ENCODE data around the gene CHRM4. TPM values are rescaled to one million over a fixed set of nuclear protein-coding genes. Genes with fewer than 3 reads are reported as not detected.

Gene CHRM4
- total and polyA plus RNA-seq, 2 of the 13 experiments (the other 11 are each of a cell fraction or from before 2014, with no cell fraction given), result 0.13 to 0.21 TPM

DNA sequence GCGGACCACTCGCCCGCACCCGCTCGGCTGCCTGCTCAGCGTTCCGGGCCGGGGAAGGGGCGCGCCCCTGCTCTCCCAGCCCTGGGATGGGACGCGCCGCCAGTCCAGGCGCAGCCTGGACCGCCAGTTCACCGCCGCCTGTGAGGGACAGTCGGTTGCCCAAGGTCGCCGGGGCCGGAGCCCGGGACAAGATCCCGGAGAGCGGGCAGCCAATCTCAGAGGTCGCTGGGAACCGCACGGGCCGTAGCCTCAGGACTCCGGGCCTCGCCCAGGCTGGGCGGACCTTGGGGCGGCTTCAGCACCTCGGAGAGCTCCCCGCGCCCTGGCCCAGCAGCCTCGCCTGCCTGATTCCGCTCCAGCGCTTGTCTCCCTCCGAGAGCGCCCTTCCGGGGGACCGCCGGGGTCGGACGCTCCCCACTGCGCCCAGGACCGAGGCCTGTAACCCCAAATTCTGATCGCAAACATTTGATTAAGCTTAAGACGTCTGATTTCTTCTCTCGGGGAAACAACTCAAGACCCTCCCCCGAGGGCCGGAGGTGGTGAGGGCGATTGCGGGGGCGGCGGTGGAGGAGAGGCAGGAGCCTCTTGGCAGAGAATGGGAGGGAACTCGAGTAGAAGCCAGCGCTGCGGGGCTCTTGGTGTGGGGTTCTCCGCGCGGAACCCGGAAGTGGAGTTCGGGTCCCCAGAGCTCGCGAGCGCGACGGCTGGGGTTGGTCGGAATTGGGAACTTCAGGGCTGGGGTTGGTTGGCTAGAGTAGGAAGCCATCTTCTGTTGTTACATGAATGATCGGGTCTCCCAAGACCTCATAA is 1.1 kb upstream of the CHRM4 start (continued):
- TF ChIP-seq ZFYVE20 (CRISPR knock-in tag; IDR thresholded peaks at IDR 0.05; ENCODE audit: borderline replicate concordance, low read depth) (peak; percentile 96), CBX1 (IDR thresholded peaks at IDR 0.05; ENCODE audit: low read depth) (no peak), SRSF4 (IDR thresholded peaks at IDR 0.05; ENCODE audit: low read depth, low read length, poor library complexity, severe bottlenecking) (no peak), ZNF460 (CRISPR knock-in tag; IDR thresholded peaks at IDR 0.05; ENCODE audit: borderline replicate concordance) (peak; percentile 31; the same call in 1 of the 2 replicates), NCOA5 (CRISPR knock-in tag; IDR thresholded peaks at IDR 0.05) (0 out of 2 replicates have a peak, but pooled peaks have one; percentile 43), ZNF792 (CRISPR knock-in tag; IDR thresholded peaks at IDR 0.05) (peak; percentile 97), NFRKB (IDR thresholded peaks at IDR 0.05) (no peak), ZNF724P (CRISPR knock-in tag; IDR thresholded peaks at IDR 0.05; ENCODE audit: borderline replicate concordance) (peak; percentile 95; the same call in 1 of the 2 replicates), SIX4 (CRISPR knock-in tag; IDR thresholded peaks at IDR 0.05) (peak; percentile 83), ELF4 (CRISPR knock-in tag; IDR thresholded peaks at IDR 0.05; ENCODE audit: borderline replicate concordance) (no peak), HNRNPLL (IDR thresholded peaks at IDR 0.05; ENCODE audit: low read depth, low read length, poor library complexity, severe bottlenecking) (no peak), RARG (CRISPR knock-in tag; IDR thresholded peaks at IDR 0.05; ENCODE audit: low read depth) (no peak), ETV6 (CRISPR knock-in tag; conservative IDR thresholded peaks at IDR 0.05) (peak; percentile 98)
- TF ChIP-seq, protein P1, sequence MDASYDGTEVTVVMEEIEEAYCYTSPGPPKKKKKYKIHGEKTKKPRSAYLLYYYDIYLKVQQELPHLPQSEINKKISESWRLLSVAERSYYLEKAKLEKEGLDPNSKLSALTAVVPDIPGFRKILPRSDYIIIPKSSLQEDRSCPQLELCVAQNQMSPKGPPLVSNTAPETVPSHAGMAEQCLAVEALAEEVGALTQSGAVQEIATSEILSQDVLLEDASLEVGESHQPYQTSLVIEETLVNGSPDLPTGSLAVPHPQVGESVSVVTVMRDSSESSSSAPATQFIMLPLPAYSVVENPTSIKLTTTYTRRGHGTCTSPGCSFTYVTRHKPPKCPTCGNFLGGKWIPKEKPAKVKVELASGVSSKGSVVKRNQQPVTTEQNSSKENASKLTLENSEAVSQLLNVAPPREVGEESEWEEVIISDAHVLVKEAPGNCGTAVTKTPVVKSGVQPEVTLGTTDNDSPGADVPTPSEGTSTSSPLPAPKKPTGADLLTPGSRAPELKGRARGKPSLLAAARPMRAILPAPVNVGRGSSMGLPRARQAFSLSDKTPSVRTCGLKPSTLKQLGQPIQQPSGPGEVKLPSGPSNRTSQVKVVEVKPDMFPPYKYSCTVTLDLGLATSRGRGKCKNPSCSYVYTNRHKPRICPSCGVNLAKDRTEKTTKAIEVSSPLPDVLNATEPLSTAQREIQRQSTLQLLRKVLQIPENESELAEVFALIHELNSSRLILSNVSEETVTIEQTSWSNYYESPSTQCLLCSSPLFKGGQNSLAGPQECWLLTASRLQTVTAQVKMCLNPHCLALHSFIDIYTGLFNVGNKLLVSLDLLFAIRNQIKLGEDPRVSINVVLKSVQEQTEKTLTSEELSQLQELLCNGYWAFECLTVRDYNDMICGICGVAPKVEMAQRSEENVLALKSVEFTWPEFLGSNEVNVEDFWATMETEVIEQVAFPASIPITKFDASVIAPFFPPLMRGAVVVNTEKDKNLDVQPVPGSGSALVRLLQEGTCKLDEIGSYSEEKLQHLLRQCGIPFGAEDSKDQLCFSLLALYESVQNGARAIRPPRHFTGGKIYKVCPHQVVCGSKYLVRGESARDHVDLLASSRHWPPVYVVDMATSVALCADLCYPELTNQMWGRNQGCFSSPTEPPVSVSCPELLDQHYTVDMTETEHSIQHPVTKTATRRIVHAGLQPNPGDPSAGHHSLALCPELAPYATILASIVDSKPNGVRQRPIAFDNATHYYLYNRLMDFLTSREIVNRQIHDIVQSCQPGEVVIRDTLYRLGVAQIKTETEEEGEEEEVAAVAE (CRISPR knock-in tag; IDR thresholded peaks at IDR 0.05; ENCODE audit: borderline replicate concordance), result peak; percentile 96
- TF ChIP-seq, protein P2, sequence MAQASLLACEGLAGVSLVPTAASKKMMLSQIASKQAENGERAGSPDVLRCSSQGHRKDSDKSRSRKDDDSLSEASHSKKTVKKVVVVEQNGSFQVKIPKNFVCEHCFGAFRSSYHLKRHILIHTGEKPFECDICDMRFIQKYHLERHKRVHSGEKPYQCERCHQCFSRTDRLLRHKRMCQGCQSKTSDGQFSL (CRISPR knock-in tag; IDR thresholded peaks at IDR 0.05), result peak; percentile 66; the same call in 1 of the 2 replicates
- TF ChIP-seq, protein P3, sequence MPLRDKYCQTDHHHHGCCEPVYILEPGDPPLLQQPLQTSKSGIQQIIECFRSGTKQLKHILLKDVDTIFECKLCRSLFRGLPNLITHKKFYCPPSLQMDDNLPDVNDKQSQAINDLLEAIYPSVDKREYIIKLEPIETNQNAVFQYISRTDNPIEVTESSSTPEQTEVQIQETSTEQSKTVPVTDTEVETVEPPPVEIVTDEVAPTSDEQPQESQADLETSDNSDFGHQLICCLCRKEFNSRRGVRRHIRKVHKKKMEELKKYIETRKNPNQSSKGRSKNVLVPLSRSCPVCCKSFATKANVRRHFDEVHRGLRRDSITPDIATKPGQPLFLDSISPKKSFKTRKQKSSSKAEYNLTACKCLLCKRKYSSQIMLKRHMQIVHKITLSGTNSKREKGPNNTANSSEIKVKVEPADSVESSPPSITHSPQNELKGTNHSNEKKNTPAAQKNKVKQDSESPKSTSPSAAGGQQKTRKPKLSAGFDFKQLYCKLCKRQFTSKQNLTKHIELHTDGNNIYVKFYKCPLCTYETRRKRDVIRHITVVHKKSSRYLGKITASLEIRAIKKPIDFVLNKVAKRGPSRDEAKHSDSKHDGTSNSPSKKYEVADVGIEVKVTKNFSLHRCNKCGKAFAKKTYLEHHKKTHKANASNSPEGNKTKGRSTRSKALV (CRISPR knock-in tag; IDR thresholded peaks at IDR 0.05), result peak; percentile 99
- TF ChIP-seq, protein P4, sequence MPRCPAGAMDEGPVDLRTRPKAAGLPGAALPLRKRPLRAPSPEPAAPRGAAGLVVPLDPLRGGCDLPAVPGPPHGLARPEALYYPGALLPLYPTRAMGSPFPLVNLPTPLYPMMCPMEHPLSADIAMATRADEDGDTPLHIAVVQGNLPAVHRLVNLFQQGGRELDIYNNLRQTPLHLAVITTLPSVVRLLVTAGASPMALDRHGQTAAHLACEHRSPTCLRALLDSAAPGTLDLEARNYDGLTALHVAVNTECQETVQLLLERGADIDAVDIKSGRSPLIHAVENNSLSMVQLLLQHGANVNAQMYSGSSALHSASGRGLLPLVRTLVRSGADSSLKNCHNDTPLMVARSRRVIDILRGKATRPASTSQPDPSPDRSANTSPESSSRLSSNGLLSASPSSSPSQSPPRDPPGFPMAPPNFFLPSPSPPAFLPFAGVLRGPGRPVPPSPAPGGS (CRISPR knock-in tag; IDR thresholded peaks at IDR 0.05), result peak; percentile 97
- TF ChIP-seq, protein P5, sequence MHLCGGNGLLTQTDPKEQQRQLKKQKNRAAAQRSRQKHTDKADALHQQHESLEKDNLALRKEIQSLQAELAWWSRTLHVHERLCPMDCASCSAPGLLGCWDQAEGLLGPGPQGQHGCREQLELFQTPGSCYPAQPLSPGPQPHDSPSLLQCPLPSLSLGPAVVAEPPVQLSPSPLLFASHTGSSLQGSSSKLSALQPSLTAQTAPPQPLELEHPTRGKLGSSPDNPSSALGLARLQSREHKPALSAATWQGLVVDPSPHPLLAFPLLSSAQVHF (CRISPR knock-in tag; IDR thresholded peaks at IDR 0.05), result peak; percentile 96
- TF ChIP-seq, protein P6, sequence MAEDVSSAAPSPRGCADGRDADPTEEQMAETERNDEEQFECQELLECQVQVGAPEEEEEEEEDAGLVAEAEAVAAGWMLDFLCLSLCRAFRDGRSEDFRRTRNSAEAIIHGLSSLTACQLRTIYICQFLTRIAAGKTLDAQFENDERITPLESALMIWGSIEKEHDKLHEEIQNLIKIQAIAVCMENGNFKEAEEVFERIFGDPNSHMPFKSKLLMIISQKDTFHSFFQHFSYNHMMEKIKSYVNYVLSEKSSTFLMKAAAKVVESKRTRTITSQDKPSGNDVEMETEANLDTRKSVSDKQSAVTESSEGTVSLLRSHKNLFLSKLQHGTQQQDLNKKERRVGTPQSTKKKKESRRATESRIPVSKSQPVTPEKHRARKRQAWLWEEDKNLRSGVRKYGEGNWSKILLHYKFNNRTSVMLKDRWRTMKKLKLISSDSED (CRISPR knock-in tag; IDR thresholded peaks at IDR 0.05), result peak; percentile 78; the same call in 1 of the 2 replicates
